ENCODE data around the gene RNF168.
"Not testable (repeated sequence)": the region's sequence is repeated elsewhere in the genome, so short reads cannot be mapped to it uniquely, and the experiment has no call there.

RNF168 gene

GRCh38 chr3:196454935-196455334 is 48.6 kb downstream of the RNF168 start:
- H3K36me3 ChIP-seq (replicated peaks in 1 of 2; ENCODE audit: control insufficient read depth in 2 of 2, insufficient read depth in 2 of 2, low read length in 2 of 2) = peaks cover 0 to 2% of the 10 kb centered on the region in 2 donors
- H4K91ac ChIP-seq (ENCODE audit: low read depth, low read length, poor library complexity) = no peak overlapping the region
- no peak overlapping the region for H3K18ac ChIP-seq (ENCODE audit: low read length)
- no peak overlapping the region for H3K9ac ChIP-seq (ENCODE audit: low read depth, low read length, poor library complexity)
- H2BK15ac ChIP-seq (ENCODE audit: low read length) = no peak overlapping the region
- no peak overlapping the region for H3K4me2 ChIP-seq (ENCODE audit: insufficient read depth, low read length, poor library complexity, severe bottlenecking)
- H3K4me3 ChIP-seq (ENCODE audit: low read length in 2 of 2) = no peak overlapping the region
- no peak overlapping the region for H3K27ac ChIP-seq (replicated peaks; ENCODE audit: low read length)
- H4K8ac ChIP-seq (ENCODE audit: low read depth, low read length) = no peak overlapping the region
- no peaks in the 10 kb centered on the region for H3K27me3 ChIP-seq (ENCODE audit: control insufficient read depth in 3 of 3, insufficient read depth in 3 of 3, low read depth in 1 of 3, low read length in 3 of 3)
- no peaks in the 10 kb centered on the region for H3K9me3 ChIP-seq (replicated peaks in 1 of 2; ENCODE audit: control insufficient read depth in 2 of 2, insufficient read depth in 1 of 2, low read depth in 1 of 2, low read length in 2 of 2)
- H2BK5ac ChIP-seq (ENCODE audit: low read length) = no peak overlapping the region
- no CpG with 5 or more reads among the region's 6 CpGs for WGBS, 2 donors (ENCODE audit: extremely low coverage in 2 of 2, insufficient read length in 2 of 2, insufficient replicate concordance in 1 of 2)
- no peak overlapping the region for H2BK12ac ChIP-seq (ENCODE audit: low read length)
- no peak for DNase-seq (ENCODE audit: low spot score)
- H3K14ac ChIP-seq (ENCODE audit: low read length) = no peak overlapping the region
- no peak overlapping the region for H2AK5ac ChIP-seq (ENCODE audit: low read depth, low read length)
- no peak overlapping the region for H3K23ac ChIP-seq (ENCODE audit: low read depth, low read length, poor library complexity)
- H2BK120ac ChIP-seq (ENCODE audit: low read depth, low read length) = no peak overlapping the region
- peaks cover 1% of the 10 kb centered on the region for H3K79me1 ChIP-seq (ENCODE audit: low read depth, low read length)
- no peaks in the 10 kb centered on the region for H3K4me1 ChIP-seq (ENCODE audit: control insufficient read depth in 2 of 2, insufficient read depth in 1 of 2, low read depth in 1 of 2, low read length in 2 of 2)
- no peak overlapping the region for H2AFZ ChIP-seq (ENCODE audit: low read length)
- H3K4ac ChIP-seq (ENCODE audit: low read length) = no peak overlapping the region

- H2BK12ac ChIP-seq (ENCODE audit: low read length); H3K27me3 ChIP-seq (ENCODE audit: control insufficient read depth in 3 of 3, insufficient read depth in 3 of 3, low read depth in 1 of 3, low read length in 3 of 3); H3K4me1 ChIP-seq (ENCODE audit: control insufficient read depth in 2 of 2, insufficient read depth in 1 of 2, low read depth in 1 of 2, low read length in 2 of 2); H3K4me3 ChIP-seq (ENCODE audit: low read length in 2 of 2); H2AK5ac ChIP-seq (ENCODE audit: low read depth, low read length); H3K27ac ChIP-seq (replicated peaks; ENCODE audit: low read length); H3K18ac ChIP-seq (ENCODE audit: low read length); H3K14ac ChIP-seq (ENCODE audit: low read length); H3K79me1 ChIP-seq (ENCODE audit: low read depth, low read length); H3K23ac ChIP-seq (ENCODE audit: low read depth, low read length, poor library complexity); H3K9me3 ChIP-seq (replicated peaks in 1 of 2; ENCODE audit: control insufficient read depth in 2 of 2, insufficient read depth in 1 of 2, low read depth in 1 of 2, low read length in 2 of 2); H4K8ac ChIP-seq (ENCODE audit: low read depth, low read length); H2BK5ac ChIP-seq (ENCODE audit: low read length); H2AFZ ChIP-seq (ENCODE audit: low read length); H4K91ac ChIP-seq (ENCODE audit: low read depth, low read length, poor library complexity); H3K9ac ChIP-seq (ENCODE audit: low read depth, low read length, poor library complexity); H3K36me3 ChIP-seq (replicated peaks in 1 of 2; ENCODE audit: control insufficient read depth in 2 of 2, insufficient read depth in 2 of 2, low read length in 2 of 2); H2BK15ac ChIP-seq (ENCODE audit: low read length); H2BK120ac ChIP-seq (ENCODE audit: low read depth, low read length); H3K4me2 ChIP-seq (ENCODE audit: insufficient read depth, low read length, poor library complexity, severe bottlenecking); DNase-seq (ENCODE audit: low spot score); H3K4ac ChIP-seq (ENCODE audit: low read length): not testable (repeated sequence)
- no CpG with 5 or more reads among the region's 7 CpGs for WGBS, 2 donors (ENCODE audit: extremely low coverage in 2 of 2, insufficient read length in 2 of 2, insufficient replicate concordance in 1 of 2)
Observed at GRCh38 chr3:196445391-196445790, 58.2 kb downstream of the RNF168 start.

GRCh38 chr3:196444500-196444894 is 59.1 kb downstream of the RNF168 start:
- Histone ChIP-seq H3K79me1 (ENCODE audit: low read depth, low read length) (no peaks in the 10 kb centered on the region), H3K27ac (replicated peaks; ENCODE audit: low read length) (no peak overlapping the region), H3K4me3 (ENCODE audit: low read length in 2 of 2) (no peak overlapping the region), H4K8ac (ENCODE audit: low read depth, low read length) (no peak overlapping the region), H2BK15ac (ENCODE audit: low read length) (no peak overlapping the region), H2BK5ac (ENCODE audit: low read length) (no peak overlapping the region), H2AK5ac (ENCODE audit: low read depth, low read length) (no peak overlapping the region), H3K4ac (ENCODE audit: low read length) (no peak overlapping the region), H3K9me3 (replicated peaks in 1 of 2; ENCODE audit: control insufficient read depth in 2 of 2, insufficient read depth in 1 of 2, low read depth in 1 of 2, low read length in 2 of 2) (no peaks in the 10 kb centered on the region), H3K9ac (ENCODE audit: low read depth, low read length, poor library complexity) (no peak overlapping the region), H3K4me1 (ENCODE audit: control insufficient read depth in 2 of 2, insufficient read depth in 1 of 2, low read depth in 1 of 2, low read length in 2 of 2) (peaks cover 0 to 5% of the 10 kb centered on the region in 2 donors), H3K4me2 (ENCODE audit: insufficient read depth, low read length, poor library complexity, severe bottlenecking) (no peak overlapping the region), H2BK120ac (ENCODE audit: low read depth, low read length) (no peak overlapping the region), H4K91ac (ENCODE audit: low read depth, low read length, poor library complexity) (no peak overlapping the region), H3K36me3 (replicated peaks in 1 of 2; ENCODE audit: control insufficient read depth in 2 of 2, insufficient read depth in 2 of 2, low read length in 2 of 2) (no peaks in the 10 kb centered on the region), H3K27me3 (ENCODE audit: control insufficient read depth in 3 of 3, insufficient read depth in 3 of 3, low read depth in 1 of 3, low read length in 3 of 3) (no peaks in the 10 kb centered on the region), H2AFZ (ENCODE audit: low read length) (no peak overlapping the region), H2BK12ac (ENCODE audit: low read length) (no peak overlapping the region), H3K18ac (ENCODE audit: low read length) (no peak overlapping the region), H3K14ac (ENCODE audit: low read length) (no peak overlapping the region), H3K23ac (ENCODE audit: low read depth, low read length, poor library complexity) (no peak overlapping the region)
- no CpG with 5 or more reads among the region's 2 CpGs for WGBS, 2 donors (ENCODE audit: extremely low coverage in 2 of 2, insufficient read length in 2 of 2, insufficient replicate concordance in 1 of 2)
- no peak for DNase-seq (ENCODE audit: low spot score)

- H4K91ac ChIP-seq (ENCODE audit: low read depth, low read length, poor library complexity) = no peak overlapping the region
- H2AK5ac ChIP-seq (ENCODE audit: low read depth, low read length) = no peak overlapping the region
- DNase-seq (ENCODE audit: low spot score) = no peak
- no peak overlapping the region for H3K27ac ChIP-seq (replicated peaks; ENCODE audit: low read length)
- H4K8ac ChIP-seq (ENCODE audit: low read depth, low read length) = no peak overlapping the region
- H3K4me1 ChIP-seq (ENCODE audit: control insufficient read depth in 2 of 2, insufficient read depth in 1 of 2, low read depth in 1 of 2, low read length in 2 of 2) = no peaks in the 10 kb centered on the region
- H2BK12ac ChIP-seq (ENCODE audit: low read length) = no peak overlapping the region
- no CpG with 5 or more reads among the region's 3 CpGs for WGBS, 2 donors (ENCODE audit: extremely low coverage in 2 of 2, insufficient read length in 2 of 2, insufficient replicate concordance in 1 of 2)
- H3K4me2 ChIP-seq (ENCODE audit: insufficient read depth, low read length, poor library complexity, severe bottlenecking) = no peak overlapping the region
- no peaks in the 10 kb centered on the region for H3K36me3 ChIP-seq (replicated peaks in 1 of 2; ENCODE audit: control insufficient read depth in 2 of 2, insufficient read depth in 2 of 2, low read length in 2 of 2)
- no peaks in the 10 kb centered on the region for H3K79me1 ChIP-seq (ENCODE audit: low read depth, low read length)
- no peak overlapping the region for H3K4ac ChIP-seq (ENCODE audit: low read length)
- H2BK15ac ChIP-seq (ENCODE audit: low read length) = no peak overlapping the region
- no peak overlapping the region for H2AFZ ChIP-seq (ENCODE audit: low read length)
- no peak overlapping the region for H3K4me3 ChIP-seq (ENCODE audit: low read length in 2 of 2)
- H3K18ac ChIP-seq (ENCODE audit: low read length) = no peak overlapping the region
- H3K27me3 ChIP-seq (ENCODE audit: control insufficient read depth in 3 of 3, insufficient read depth in 3 of 3, low read depth in 1 of 3, low read length in 3 of 3) = no peaks in the 10 kb centered on the region
- no peak overlapping the region for H2BK120ac ChIP-seq (ENCODE audit: low read depth, low read length)
- no peaks in the 10 kb centered on the region for H3K9me3 ChIP-seq (replicated peaks in 1 of 2; ENCODE audit: control insufficient read depth in 2 of 2, insufficient read depth in 1 of 2, low read depth in 1 of 2, low read length in 2 of 2)
- H3K23ac ChIP-seq (ENCODE audit: low read depth, low read length, poor library complexity) = no peak overlapping the region
- no peak overlapping the region for H3K14ac ChIP-seq (ENCODE audit: low read length)
- no peak overlapping the region for H3K9ac ChIP-seq (ENCODE audit: low read depth, low read length, poor library complexity)
- no peak overlapping the region for H2BK5ac ChIP-seq (ENCODE audit: low read length)
Observed at GRCh38 chr3:196440696-196441095, 62.9 kb downstream of the RNF168 start.
